Measurements from ENCODE around the gene INSR.
"Not testable (repeated sequence)": the region's sequence is repeated elsewhere in the genome, so short reads cannot be mapped to it uniquely, and the experiment has no call there.

The INSR gene

DNA sequence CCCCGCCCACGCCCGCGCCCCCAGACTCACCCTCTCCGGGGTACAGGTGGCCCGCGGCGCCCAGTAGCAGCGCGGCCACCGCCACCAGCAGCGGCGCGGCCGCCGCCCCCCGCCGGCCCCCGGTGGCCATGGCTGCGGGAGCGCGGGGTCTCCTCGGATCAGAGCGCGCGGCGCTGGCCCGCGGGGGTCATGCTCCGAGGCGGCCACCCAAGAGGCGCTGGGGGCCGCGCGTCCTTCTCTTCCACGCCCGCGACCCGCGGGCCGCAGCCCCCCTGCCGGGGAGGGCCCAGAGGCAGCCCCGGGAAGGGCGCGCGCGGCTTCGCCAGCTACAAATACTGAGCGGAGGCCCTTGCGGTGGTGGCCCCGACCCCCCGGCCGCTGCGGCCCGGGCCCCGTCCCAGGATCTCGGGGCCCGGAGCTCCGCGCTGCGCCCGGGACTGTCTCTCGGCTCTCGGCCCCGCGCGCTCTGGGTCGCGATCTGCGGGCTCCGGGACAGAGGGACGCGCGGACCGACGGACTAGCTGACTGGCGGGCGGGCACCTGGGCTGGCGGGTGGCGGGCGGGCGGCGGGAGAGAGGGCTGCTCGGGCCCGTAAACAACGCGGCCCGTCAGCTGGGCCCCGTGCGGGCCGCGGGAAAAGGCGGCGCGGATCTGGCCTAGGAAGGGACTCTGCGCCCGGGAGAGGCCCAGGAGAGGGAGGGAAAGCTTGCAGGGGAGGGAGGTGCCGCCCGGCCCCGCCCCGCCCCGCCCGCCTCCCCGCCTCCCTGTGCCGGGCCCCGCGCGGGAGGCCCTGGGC, at the start of gene INSR:
Gene INSR, minus strand, starts transcription at position 653 of the 796 bp plus-strand sequence. Its CDS starts 523 bp downstream, at position 130.
- peak; percentile 48 to 75 for DNase-seq

DNA sequence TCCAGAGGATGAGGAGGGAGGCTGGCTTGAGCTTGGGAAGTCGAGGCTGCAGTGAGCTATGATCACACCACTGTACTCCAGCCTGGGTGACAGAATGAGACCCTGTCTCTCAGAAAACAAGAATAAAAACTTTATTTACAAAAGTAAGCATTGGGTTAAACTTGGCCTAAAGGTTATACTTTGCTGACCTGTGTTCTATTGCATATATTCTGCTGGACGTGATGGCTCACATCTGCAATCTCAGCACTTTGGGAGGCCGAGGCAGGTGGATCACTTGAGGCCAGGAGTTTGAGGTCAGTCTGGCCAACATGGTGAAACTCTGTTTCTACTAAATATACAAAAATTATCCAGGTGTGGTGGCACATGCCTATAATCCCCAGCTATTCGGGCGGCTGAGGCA, 47.9 kb upstream of the INSR start:
- no peak for DNase-seq

DNA sequence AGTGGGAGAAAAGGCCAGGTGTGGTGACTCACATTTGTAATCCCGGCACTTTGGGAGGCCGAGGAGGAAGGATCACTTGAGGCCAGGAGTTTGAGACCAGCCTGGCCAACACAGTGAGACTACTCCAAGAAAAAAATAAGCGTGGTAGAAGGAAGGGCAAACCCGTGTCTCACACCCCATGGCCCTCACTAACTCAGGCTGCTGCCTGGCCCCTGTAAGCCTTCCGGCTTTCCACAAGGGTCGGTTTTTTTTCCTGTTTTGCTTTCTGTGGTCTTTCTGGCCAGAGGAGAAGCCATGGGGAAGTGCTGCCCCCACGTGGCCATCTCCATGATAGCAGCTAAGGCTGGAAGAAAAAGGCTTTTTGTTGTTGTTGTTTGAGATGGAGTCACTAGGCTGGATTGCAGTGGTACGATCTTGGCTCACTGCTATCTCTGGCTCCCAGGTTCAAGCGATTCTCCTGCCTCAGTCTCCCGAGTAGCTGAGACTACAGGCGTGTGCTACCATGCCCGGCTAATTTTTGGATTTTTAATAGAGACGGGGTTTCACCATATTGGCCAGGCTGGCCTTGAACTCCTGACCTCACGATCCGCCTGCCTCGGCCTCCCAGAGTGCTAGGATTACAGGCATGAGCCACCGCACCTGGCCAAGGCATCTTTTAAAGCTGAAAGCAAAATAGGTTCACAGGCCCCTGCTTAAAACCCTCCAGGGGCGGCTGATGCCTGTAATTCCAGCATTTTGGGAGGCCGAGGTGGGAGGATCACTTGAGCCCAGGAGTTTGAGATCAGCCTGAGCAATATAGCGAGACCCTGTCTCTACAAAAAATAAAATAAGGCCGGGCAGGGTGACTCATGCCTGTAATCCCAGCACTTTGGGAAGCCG, 47.0 kb upstream of the INSR start:
- DNase-seq = peak; percentile 86 to 87

DNA sequence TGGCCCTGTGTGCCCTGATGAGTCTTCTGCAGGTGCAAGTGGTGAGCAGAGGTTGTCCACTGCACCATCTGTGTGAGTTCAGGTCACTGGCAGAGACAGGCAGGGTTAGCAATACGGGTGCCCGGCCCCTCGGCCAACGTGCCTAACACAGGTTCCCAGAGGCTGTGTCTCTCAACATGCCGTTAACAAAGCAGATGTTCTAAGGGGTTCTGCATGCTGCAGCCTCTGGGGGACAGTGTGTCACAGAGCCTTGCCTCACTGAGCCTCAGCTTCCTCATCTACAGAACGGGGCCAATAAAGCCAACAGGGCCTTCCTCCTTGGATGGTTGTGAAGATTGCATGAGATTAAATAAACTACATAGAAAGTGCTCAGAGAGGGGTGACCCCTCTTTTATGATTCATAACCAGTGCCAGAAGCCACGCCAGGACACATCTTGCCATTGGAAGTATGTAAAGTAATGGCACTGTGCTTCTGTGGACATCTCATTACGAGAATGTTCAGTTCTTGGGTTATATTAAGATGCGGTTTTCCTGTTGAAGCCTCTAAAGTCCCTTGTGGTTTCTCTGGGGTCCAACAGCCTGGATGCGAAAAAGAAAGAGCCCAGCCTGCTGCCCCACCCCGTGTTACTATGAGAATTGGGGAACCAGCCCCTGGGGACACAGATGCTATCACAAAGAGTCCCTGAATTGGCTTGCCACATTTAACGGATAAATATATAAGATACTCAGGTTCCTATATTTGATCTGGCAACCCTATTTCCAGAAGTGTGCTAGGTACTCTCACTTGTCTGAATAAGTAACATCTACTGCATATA, 43.4 kb upstream of the INSR start:
- peak; percentile 47 to 80 for DNase-seq

DNA sequence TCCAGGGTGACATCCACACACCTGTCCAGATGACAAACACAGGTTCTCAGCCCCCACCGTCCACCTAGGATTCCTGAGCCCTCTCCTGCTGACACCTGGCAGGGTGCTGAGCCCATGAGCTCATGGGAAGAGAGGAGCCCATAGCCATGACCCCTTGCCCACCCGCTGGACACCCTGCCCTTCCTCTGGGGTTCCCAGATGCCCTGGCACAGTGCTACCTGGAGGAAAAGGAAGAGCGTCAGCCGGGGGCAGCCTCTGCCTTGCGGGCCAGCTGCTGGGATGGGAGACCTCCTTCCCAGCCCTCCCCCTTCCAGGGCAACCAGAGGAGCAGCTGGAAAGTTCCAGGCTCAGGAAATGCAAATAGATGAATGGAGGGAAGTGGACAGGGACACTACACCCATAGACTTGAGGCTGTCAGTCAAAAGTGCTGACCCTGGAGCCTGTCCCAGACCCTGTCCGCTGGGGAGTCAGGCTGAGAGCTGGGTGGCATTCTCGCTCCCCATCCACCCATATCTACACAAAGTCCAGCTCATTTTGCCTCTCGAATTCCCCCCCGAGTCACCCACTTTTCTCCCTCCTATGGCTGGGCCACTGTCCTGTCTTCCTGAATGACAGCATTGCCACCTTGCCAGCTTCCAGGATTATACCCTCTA, 42.2 kb upstream of the INSR start:
- no peak for DNase-seq

DNA sequence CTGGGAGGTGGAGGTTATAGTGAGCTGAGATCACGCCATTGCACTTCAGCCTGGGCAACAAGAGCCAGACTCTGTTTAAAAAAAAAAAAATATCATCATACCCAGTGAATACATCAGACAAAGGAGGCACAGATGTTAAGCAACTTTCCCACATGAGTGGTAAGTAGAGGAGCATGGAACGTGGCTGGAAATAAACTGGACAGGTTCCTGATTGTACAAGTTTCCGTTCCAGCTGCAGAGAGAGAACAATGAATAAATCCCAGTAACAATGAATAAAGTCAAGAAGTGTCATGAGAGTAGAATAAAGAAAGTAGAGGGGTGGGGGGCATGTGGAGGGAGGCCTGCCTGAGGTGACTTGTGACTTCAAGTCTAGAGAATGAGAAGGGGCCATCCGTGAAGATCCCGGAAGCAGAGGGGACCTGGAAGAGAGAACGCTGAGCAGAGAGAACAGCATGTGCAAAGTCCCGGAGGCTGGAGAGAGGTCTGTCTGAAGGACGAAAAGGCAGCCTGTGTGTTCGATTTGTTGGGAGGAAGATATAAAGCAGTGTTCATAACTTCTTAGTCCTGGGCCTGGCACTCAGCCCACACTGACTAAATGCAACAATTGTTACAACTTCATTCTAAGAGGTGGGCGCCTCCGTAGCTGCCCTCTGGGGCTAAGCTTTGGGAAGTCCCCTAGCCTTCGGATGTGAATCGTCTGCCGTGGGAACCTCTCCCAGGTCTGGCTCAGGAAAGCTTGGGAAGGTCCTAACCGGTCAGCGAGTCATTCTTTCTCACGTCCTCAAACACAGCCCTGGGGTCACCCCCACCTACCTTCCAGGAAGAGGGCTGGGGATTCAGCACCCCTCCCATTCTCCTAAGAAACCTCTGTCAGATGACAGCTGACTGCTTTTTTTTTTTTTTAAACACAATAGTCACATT, 39.2 kb upstream of the INSR start:
- no peak for DNase-seq

DNA sequence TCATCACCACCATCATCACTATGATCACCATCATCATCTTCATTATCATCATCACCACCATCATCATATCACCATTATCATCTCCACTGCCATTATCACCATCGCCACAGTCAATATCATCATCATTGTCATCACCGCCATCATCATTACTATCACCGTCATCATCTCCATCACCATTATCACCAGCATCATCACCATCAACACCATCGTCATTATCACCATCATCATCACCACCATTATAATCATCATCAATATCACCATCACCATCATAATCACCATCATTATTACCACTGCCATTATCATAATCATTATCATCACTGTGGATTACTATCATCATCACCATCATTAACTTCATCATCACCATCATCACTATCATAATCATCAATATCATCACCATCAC, 37.2 kb upstream of the INSR start:
- no peak for DNase-seq

DNA sequence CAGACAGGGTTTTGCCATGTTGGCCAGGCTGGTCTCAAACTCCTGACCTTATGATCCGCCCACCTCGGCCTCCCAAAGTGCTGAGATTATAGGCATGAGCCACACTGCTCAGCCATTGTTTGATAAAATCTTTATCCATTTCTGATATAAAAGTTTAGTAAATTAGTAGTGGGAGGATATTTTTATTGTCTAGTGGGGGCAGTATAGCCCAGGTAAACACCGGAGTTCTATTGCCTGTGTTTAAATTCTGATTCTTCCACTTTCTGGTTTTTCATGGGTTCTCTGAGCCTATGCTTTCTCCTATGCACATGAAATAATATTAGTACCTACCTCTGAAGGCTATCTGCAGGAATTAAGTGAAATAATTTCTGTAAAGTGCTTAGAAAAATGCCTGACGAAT, 34.4 kb upstream of the INSR start:
- peak in 1 of 2 donors; percentile 40 for DNase-seq

DNA sequence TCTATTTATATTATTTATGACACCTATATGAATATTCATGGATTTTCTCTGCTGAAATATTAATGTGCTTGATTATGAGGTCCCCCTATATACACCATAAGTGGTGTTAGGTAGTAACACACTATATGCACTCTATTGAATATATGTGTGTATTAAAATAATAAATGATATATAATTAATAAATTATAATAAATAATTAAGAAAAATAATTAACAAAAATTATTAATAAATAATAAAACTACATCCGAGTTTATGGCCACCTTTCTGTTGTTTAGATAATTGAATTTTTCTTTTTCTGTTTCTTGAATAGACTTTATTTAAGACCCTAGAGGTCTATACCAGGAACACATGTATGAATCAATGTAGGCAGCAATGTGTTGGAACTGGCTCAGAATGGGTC, 33.6 kb upstream of the INSR start:
- no peak for DNase-seq

DNA sequence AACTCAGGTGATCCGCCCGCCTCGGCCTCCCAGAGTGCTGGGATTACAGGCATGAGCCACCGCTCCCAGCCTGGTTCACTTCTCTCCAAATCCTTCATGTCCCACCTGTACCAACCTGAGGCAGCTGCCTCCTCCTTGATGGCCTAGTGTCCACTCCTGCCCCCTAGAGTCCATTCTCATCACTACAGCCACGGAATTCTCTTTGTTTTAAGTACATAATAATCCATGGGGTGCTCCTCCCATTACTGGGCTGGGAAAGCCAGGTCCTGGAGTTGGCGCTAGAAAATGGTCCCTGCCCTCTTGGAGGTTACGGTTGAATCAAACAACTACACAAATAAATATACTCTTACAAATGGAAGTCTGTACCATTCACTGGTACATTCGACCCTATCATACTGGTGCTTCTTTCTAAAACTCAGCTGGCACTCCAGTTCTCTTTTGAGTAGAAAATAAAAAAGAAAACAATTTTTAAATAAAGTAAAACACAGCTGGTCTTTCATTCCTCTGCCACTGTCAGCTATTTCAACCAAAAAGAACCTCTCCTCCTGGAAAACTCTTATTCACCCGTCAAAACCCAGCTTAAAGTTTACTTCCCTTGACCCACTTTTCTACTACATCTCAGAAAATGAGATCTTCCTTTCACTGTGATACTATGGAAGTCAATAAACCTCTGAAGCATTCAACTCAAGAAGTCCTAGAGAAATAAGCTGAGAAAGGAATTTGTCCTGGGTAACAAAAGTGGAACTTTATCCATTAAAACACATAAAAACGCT, 32.1 kb upstream of the INSR start:
- peak in 1 of 2 donors; percentile 49 for DNase-seq

DNA sequence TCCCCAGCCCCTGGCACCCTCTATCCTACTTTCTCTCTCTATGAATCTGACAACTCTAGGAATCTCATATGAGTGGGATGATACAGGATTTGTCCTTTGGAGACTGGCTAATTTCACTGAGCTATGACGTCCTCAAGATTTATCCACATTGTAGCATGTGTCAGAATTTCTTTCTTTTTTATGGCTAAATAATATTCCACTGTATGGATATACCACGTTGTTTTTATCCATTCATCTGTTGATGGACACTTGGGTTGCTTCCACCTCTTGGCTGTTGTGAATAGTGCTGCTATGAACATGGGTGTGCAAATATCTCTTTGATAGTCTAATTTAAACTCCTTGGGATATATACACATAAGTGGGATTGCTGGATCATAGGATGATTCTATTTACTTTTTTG, 24.0 kb upstream of the INSR start:
- DNase-seq = no peak

DNA sequence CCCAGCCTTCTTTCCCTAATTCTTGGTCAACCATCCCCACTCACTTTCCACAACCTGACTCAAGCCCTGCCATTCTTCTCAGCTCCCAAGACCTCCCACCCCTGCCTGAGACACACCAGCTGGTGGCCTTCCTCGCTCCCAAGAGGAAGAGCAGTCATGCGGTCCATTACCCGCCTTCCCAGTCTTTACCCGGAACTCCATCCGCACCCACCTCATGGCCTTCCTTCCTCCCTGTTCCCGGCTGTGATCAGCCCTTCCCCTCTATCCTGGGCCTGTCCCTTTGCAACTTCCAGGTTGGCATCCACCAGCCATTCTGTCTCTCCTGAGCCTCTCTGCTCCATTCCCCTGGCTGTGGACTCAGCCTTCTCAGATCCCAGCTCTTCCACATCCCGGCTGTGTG, 18.6 kb upstream of the INSR start:
- DNase-seq = no peak

DNA sequence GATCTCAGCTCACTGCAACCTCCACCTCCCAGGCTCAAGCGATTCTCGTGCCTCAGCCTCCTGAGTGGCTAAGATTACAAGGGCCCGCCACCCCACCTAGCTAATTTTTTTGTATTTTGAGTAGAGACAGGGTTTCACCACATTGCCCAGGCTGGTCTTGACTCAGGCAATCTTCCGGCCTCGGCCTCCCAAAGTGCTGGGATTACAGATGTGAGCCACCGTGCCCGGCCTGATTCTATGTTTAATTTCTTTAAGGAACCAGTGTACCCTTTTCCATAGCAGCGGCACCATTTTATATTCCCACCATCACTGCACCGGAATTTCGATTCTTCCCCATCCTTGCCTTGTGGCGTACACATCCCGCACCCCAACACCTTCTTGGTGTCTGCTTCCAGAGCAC, 17.7 kb upstream of the INSR start:
- no peak for DNase-seq

DNA sequence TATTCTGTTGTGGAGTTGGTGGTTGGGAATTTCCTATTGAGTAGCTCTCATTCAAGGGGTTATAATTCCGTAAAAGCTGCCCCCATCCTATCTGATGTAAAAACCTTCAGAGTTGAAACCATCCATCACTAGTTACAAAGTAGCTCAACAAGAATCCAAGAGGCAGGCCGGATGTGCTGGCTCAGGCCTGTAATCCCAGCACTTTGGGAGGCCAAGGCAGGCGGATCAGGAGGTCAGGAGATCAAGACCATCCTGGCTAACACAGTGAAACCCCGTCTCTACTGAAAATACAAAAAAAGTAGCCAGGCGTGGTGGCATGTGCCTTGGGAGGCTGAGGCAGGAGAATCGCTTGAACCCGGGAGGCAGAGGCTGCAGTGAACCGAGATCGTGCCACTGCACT, 14.1 kb upstream of the INSR start:
- DNase-seq = not testable (repeated sequence)

DNA sequence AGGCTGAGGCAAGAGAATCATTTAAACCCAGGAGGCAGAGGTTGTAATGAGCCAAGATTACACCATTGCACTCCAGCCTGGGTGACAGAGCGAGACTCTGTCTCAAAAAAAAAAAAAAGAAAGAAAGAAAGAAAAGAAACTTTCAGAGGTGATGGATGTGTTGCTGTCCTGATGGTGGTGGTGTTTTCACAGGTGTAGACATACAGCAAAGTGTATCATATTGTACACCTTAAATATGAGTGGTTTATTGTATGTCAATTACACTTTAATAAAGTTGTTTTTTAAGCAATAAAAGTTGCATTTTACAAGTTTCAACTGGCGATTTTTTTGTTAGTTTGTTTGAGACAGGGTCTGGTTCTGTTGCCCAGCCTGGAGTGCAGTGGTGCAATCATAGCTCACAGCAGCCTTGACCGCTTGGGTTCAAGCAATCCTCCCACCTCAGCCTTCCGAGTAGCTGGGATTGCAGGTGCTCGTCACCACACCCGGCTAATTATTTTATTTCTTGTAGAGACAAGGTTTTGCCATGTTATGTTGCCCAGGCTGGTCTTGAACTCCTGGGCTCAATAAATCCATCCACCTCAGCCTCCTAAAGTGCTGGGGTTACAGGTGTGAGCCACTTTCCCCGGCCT, 13.5 kb upstream of the INSR start:
- no peak for DNase-seq

DNA sequence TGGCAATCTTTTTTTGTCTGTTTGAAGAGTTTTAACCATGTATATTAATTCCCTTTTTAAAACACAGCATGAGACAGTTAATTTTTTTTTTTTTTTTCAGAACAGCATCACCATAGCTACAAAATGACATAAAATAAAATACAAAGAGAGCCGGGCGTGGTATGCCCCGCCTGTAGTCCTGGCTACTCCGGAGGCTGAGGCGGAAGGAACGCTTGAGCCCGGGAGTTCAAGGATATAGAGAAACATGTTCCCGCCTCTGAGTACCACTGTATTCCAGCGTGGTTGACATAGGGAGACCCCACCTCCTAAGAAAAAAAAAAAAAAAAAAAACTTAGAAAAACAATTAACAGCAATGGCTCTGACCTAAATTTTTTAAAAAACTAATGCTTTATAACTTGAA, 10.0 kb upstream of the INSR start:
- no peak for DNase-seq

DNA sequence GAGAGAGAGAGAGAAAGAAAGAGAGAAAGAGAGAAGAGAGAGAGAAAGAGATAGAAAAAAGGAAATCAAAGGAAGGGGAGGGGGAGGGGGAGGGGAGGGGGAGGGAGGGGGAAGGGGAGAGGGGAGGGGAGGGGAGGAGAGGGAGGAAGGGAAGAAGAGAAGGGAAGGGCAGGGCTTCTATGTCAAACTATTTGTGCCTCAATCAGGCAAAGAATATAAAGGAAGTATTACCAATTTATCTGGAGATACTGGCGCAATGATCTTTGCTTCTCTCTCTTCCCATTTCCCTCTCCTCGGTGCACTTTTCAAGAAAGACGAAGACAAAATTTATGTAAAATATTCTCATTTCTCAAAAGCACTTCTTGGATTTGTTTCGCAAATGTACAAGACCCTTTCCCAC, 9.3 kb upstream of the INSR start:
- no peak for DNase-seq

DNA sequence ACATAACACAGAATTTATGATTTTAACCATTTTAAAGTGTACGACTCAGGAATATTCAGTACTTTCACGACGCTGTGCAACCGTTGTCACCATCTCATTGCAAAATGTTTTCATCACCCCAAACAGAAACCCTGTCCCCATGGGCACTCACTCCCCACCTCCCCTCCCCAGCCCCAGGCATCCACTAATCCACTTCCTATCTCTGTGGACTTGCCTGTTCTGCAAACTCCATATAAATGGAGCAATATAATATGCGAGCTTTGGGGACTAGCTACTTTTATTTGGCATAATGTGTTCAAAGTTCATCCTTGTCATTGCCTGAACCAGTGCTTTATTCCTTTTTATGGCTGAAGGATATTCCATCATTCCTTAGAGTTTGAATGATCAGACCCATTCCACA, 7.3 kb upstream of the INSR start:
- no peak for DNase-seq

DNA sequence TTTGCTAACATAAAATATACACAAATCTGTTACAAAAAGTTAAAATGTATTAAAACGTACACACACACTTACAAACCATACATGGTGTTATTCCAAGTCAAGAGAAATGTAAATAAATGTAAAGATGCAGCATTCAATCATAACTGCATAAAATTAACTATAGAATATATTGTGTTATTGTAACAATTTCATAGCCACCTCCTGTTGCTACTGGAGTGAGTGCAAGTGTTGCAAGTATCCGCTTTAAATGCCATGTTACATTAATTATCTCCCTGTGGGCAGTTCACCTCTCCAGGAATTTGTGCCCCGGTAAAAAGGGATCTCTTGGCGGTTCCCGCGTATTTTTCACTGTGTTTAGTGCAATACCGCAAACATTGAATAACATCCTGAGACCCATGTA, 3.5 kb upstream of the INSR start:
- DNase-seq = no peak

DNA sequence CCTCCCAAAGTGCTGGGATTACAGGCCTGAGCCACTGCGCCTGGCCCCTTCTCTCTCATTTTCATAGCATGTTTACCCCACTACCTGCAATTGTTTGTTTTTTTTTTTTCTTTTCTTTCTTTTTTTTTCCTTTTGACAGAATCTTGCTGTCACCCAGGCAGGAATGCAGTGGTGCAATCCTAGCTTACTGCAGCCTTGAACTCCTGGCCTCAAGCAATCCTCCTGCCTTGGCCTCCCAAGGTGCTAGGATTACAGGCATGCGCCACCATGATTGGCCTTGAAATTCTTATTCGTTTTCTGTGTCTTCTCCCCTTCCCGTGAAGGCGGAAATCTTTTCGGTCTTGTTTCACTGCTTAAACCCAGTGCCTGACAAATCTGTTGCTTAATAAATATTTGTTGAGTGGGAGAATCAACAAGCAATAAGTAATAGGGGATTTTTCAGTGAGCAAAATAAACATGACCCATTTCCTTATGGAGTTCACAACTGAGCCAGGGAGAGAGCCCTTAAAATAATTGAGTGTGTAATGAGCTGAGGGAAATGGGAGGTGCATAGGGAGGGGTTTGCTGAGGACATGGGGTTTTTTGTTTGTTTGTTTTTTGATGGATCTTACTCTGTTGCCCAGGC, 1.8 kb upstream of the INSR start:
- no peak for DNase-seq

Measured in CD4-positive, alpha-beta T cell treated with Interleukin-4 for 1 hour (primary cell).